ENCODE measurements around the gene MRPS22. TPM values are rescaled to one million over a fixed set of nuclear protein-coding genes. Genes with fewer than 3 reads are reported as not detected.
A peak's percentile ranks its signal among the peaks of the same experiment; 100 is the strongest.

Gene MRPS22
- 8.3 TPM for total RNA-seq

GRCh38 chr3:139343895-139344856 lies at the start of gene MRPS22:
TSS of gene MRPS22 (plus strand) at chr3:139344020. CDS start at chr3:139344027, 7 bp downstream.
- intact Hi-C loops (cut with DNase I) = loop anchor here (2.0 to 5.0 kb wide), 2 partner anchors 45 to 752 kb away; partner anchors contain the start of genes CEP70 and COPB2
- TF ChIP-seq, protein P1, sequence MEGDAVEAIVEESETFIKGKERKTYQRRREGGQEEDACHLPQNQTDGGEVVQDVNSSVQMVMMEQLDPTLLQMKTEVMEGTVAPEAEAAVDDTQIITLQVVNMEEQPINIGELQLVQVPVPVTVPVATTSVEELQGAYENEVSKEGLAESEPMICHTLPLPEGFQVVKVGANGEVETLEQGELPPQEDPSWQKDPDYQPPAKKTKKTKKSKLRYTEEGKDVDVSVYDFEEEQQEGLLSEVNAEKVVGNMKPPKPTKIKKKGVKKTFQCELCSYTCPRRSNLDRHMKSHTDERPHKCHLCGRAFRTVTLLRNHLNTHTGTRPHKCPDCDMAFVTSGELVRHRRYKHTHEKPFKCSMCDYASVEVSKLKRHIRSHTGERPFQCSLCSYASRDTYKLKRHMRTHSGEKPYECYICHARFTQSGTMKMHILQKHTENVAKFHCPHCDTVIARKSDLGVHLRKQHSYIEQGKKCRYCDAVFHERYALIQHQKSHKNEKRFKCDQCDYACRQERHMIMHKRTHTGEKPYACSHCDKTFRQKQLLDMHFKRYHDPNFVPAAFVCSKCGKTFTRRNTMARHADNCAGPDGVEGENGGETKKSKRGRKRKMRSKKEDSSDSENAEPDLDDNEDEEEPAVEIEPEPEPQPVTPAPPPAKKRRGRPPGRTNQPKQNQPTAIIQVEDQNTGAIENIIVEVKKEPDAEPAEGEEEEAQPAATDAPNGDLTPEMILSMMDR (IDR thresholded peaks at IDR 0.05) = no peak
- Histone ChIP-seq H3K27me3 (no peaks in the 10 kb centered on the region), H3K4me1 (peaks cover 0 to 12% of the 10 kb centered on the region in 2 donors), H3K27ac (peak within 1 kb of the TSS; percentile 66 to 73), H3K9me3 (no peaks in the 10 kb centered on the region), H3K36me3 (peaks cover 14 to 17% of the 10 kb centered on the region in 2 donors), H3K4me3 (peak within 1 kb of the TSS; percentile 76 to 90)
- peak; percentile 43 to 89 for DNase-seq (ENCODE audit: low spot score in 2 of 2)

- H3K9me3 ChIP-seq = no peaks in the 10 kb centered on the region
- no peak overlapping the region for H3K4me3 ChIP-seq
- H3K36me3 ChIP-seq = no peaks in the 10 kb centered on the region
- H3K4me1 ChIP-seq = no peaks in the 10 kb centered on the region
- TF ChIP-seq, protein P1 (IDR thresholded peaks at IDR 0.05) = no peak
- intact Hi-C loops (cut with DNase I) = no loop called here
- no peak for DNase-seq (ENCODE audit: low spot score in 2 of 2)
- H3K27me3 ChIP-seq = no peaks in the 10 kb centered on the region
- H3K27ac ChIP-seq = no peak overlapping the region
Measured at GRCh38 chr3:139295040-139295439, 48.8 kb upstream of the MRPS22 start.

DNA sequence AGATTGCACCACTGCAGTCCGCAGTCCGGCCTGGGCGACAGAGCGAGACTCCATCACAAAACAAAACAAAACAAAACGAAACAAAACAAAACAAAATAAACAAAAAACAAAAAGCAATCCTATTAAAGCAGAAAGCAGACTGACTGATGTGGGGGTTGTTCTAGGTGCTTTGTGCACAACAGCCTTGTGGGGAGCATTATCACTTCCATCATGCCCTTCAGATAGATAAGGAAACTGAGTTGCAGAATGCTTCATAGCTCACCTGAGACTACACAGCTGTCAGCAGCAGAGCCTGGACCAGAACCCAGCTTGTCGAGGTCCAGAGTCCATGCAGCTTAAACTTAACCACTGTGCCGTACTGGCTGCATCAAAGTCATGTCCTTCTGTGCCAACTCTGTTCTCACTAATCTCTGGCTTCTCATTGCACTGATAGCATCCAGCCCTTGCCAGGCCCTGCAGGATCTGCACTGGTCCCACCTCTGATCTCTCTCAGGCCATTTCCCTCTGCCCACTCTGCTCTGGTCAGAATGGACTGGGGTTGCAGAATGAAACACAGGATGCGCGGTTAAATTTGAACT lies 47.6 kb upstream of the MRPS22 start:
- H3K4me1 ChIP-seq = no peaks in the 10 kb centered on the region
- H3K36me3 ChIP-seq = no peaks in the 10 kb centered on the region
- H3K27ac ChIP-seq = no peak overlapping the region
- H3K4me3 ChIP-seq = no peak overlapping the region
- intact Hi-C loops (cut with DNase I) = no loop called here
- no peak for DNase-seq (ENCODE audit: low spot score in 2 of 2)
- no peaks in the 10 kb centered on the region for H3K27me3 ChIP-seq
- TF ChIP-seq, protein P1 (IDR thresholded peaks at IDR 0.05) = no peak
- H3K9me3 ChIP-seq = no peaks in the 10 kb centered on the region

- intact Hi-C loops (cut with DNase I) = no loop called here
- no peak for DNase-seq (ENCODE audit: low spot score in 2 of 2)
- no peaks in the 10 kb centered on the region for H3K4me1 ChIP-seq
- no peak overlapping the region for H3K4me3 ChIP-seq
- H3K27me3 ChIP-seq = no peaks in the 10 kb centered on the region
- no peaks in the 10 kb centered on the region for H3K9me3 ChIP-seq
- no peak overlapping the region for H3K27ac ChIP-seq
- TF ChIP-seq, protein P1 (IDR thresholded peaks at IDR 0.05) = no peak
- H3K36me3 ChIP-seq = no peaks in the 10 kb centered on the region
Measured at GRCh38 chr3:139297588-139298311, 46.1 kb upstream of the MRPS22 start.

- no peaks in the 10 kb centered on the region for H3K4me1 ChIP-seq
- H3K9me3 ChIP-seq = no peaks in the 10 kb centered on the region
- DNase-seq (ENCODE audit: low spot score in 2 of 2) = no peak
- intact Hi-C loops (cut with DNase I) = no loop called here
- H3K27ac ChIP-seq = no peak overlapping the region
- no peaks in the 10 kb centered on the region for H3K27me3 ChIP-seq
- no peaks in the 10 kb centered on the region for H3K36me3 ChIP-seq
- TF ChIP-seq, protein P1 (IDR thresholded peaks at IDR 0.05) = no peak
- no peak overlapping the region for H3K4me3 ChIP-seq
Measured at GRCh38 chr3:139299261-139300132, 44.3 kb upstream of the MRPS22 start.

All from ascending aorta (tissue), 2 donors.